Breast epithelium (tissue), 4 donors: ENCODE results near the gene C1QTNF8. TPM values are rescaled to one million over a fixed set of nuclear protein-coding genes. Genes with fewer than 3 reads are reported as not detected.

ENCODE experiments used
- DNase-seq, 2 donors: peaks; one replicate each; pipeline ENCODE4 v3.0.0-alpha.2; 2019; ENCODE audit warnings: low spot score in 2 of 2
- H3K27ac ChIP-seq, 2 donors: fragments of 200-600 bp; sonication (generic) in 1 of 2; one replicate each; pipeline ENCODE4 v1.5.1; 2016 to 2019; ENCODE audit warnings: mild to moderate bottlenecking in 1 of 2
- H3K27me3 ChIP-seq, 2 donors: fragments of 200-600 bp; sonication (generic) in 1 of 2; one replicate each; pipeline versions ENCODE4 v1.5.1 to v1.6.0; 2017 to 2019; ENCODE audit warnings: control low read depth in 1 of 2, mild to moderate bottlenecking in 1 of 2
- H3K36me3 ChIP-seq: fragments of 200-600 bp; one replicate; pipeline ENCODE4 v1.5.1; 2019
- H3K4me1 ChIP-seq, 2 donors: fragments of 200-600 bp; sonication (generic); one replicate each; pipeline ENCODE4 v1.5.1; 2016 to 2019; ENCODE audit warnings: control low read depth in 1 of 2
- H3K4me3 ChIP-seq, 3 donors: fragments of 200-600 bp; sonication (generic); 1 replicate in 2 of 3; 2 replicates in 1 of 3; pipeline ENCODE4 v1.5.1; 2016 to 2019; ENCODE audit warnings: mild to moderate bottlenecking in 3 of 3, moderate library complexity in 2 of 3
- H3K9me3 ChIP-seq, 2 donors: fragments of 200-600 bp; sonication (generic) in 1 of 2; one replicate each; pipeline ENCODE4 v1.5.1; 2016 to 2019; ENCODE audit warnings: control low read depth in 1 of 2
- CTCF ChIP-seq, 3 donors: fragments of 450-650 bp; IDR thresholded peaks; one replicate each; pipeline ENCODE4 v1.5.1; 2016 to 2017; ENCODE audit warnings: antibody characterized with exemption in 3 of 3, mild to moderate bottlenecking in 3 of 3, moderate library complexity in 3 of 3
- POLR2A ChIP-seq: fragments of 450-650 bp; IDR thresholded peaks from one replicate; pipeline ENCODE4 v1.6.1; 2016; ENCODE audit warnings: antibody characterized with exemption, mild to moderate bottlenecking, moderate library complexity
- POLR2AphosphoS5 ChIP-seq, 3 donors: sonication (generic); formaldehyde crosslinking; IDR thresholded peaks; one replicate each; pipeline ENCODE4 v1.6.1; 2017; ENCODE audit warnings: antibody characterized with exemption in 3 of 3
- intact Hi-C: fragments of 100-400 bp; cut with DNase I; formaldehyde crosslinking; loops from one replicate; pipeline ENCODE4 v1.15.1; 2023; ENCODE audit warnings: low total_unique reads
- total RNA-seq, 3 donors: library from RNA; depleted of rRNA; stranded (reverse); fragments of >200 nt; gene quantifications; one replicate each; pipeline ENCODE4 v1.1.0, GENCODE V29; 2016

Gene C1QTNF8
- total RNA-seq, 3 donors from 2014 or later: not detected

GRCh38 chr16:1061769-1062505, 34.1 kb downstream of the C1QTNF8 start:
- no peak overlapping the region for H3K27ac ChIP-seq
- no peak for TF ChIP-seq POLR2A
- TF ChIP-seq CTCF (IDR thresholded peaks at IDR 0.05): no peak
- no peak for TF ChIP-seq POLR2AphosphoS5 (IDR thresholded peaks at IDR 0.05)
- intact Hi-C loops: loop anchor here (1.0 to 10.0 kb wide), 2 partner anchors 18 to 393 kb away; no protein-coding TSS in a partner anchor
- no peaks in the 10 kb centered on the region for H3K36me3 ChIP-seq
- no peak overlapping the region for H3K4me3 ChIP-seq
- no peaks in the 10 kb centered on the region for H3K4me1 ChIP-seq
- peaks cover 4 to 19% of the 10 kb centered on the region in 2 donors for H3K9me3 ChIP-seq
- no peak for DNase-seq
- peaks cover 10 to 85% of the 10 kb centered on the region in 2 donors for H3K27me3 ChIP-seq

DNA sequence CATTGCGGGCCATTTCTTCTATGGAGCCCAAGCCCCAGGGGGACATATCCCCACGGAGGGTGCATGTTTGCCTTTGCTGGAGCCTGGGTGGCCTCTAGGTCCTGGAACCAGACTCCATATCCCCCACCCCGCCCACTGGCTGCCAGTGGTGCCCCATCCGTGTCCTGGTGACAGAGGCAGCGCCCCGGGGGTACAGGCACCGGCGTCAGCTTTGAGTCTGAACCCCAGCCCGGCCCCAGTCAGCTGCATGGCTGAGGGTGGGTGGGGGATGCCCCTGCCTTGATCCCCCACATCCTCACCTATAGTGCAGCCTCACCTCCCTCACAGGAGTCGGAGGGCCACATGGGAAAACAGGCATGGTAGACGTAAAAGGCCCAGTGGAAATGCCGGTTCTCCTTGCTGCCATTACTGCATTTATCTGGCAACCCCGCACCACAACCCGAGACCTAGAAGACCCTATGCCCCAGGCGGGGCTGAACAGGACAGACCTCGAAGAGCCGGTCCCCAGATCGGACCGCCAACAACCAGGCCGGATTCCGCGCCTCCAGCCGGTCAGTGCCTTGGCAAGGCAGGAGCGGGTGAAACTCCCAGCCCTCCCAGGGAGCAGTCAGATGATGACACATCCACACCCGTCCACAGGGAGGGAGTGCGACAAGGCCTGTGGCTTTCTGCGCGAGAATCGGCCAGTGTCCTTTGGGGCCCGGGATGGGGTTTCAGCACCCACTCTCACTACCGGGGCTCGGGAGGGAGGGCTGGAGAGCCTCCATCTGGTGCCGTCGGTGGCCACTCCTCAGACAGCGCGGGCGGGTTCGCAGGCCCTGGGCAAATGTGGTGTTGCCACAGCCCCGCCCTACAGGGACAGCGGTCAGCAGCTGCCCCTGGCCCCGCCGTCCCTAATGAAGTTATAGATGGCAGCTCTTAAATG, 35.4 kb downstream of the C1QTNF8 start:
- Histone ChIP-seq H3K9me3 (peaks cover 9 to 32% of the 10 kb centered on the region in 2 donors), H3K36me3 (no peaks in the 10 kb centered on the region), H3K27me3 (peaks cover 7 to 75% of the 10 kb centered on the region in 2 donors), H3K4me1 (no peaks in the 10 kb centered on the region), H3K4me3 (no peak overlapping the region), H3K27ac (no peak overlapping the region)
- TF ChIP-seq POLR2A (no peak), CTCF (IDR thresholded peaks at IDR 0.05) (no peak)
- intact Hi-C loops: loop anchor here (1.0 to 10.0 kb wide), 2 partner anchors 16 to 394 kb away; no protein-coding TSS in a partner anchor
- DNase-seq: no peak

DNA sequence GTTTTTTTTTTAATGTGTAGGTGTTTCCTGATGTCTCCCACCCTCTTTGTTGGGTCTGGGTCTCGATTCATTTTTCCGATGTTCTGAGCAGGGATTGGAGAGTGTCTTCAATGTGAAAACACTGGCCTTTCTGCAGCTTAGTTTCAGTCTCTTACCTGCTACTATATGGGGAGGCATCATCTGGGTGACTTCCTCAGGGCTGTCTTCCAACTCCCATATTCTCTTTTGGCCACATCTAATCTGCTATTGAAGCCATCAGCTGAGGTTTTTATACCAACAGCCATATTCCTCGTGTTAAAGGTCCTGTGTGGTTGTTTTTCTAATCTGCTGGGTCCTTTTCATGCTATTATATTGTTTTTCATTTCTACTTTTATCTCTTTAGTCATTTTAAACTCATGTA, 36.7 kb downstream of the C1QTNF8 start:
- TF ChIP-seq CTCF (IDR thresholded peaks at IDR 0.05) (no peak), POLR2AphosphoS5 (IDR thresholded peaks at IDR 0.05) (no peak), POLR2A (no peak)
- intact Hi-C loops: loop anchor here (5.0 kb wide), 1 partner anchor 247 kb away; no protein-coding TSS in a partner anchor
- H3K27ac ChIP-seq: no peak overlapping the region
- no peak for DNase-seq
- H3K9me3 ChIP-seq: peaks cover 9 to 34% of the 10 kb centered on the region in 2 donors
- no peak overlapping the region for H3K4me3 ChIP-seq
- H3K27me3 ChIP-seq: peaks cover 7 to 73% of the 10 kb centered on the region in 2 donors
- H3K4me1 ChIP-seq: no peaks in the 10 kb centered on the region
- H3K36me3 ChIP-seq: no peaks in the 10 kb centered on the region

GRCh38 chr16:1058216-1058615, 37.8 kb downstream of the C1QTNF8 start:
- peaks cover 7 to 72% of the 10 kb centered on the region in 2 donors for H3K27me3 ChIP-seq
- TF ChIP-seq POLR2AphosphoS5 (IDR thresholded peaks at IDR 0.05) (no peak), CTCF (IDR thresholded peaks at IDR 0.05) (no peak), POLR2A (no peak)
- intact Hi-C loops: loop anchor here (5.0 kb wide), 1 partner anchor 246 kb away; no protein-coding TSS in a partner anchor

More at GRCh38 chr16:1058216-1058615, 37.8 kb downstream of the C1QTNF8 start:
- Histone ChIP-seq H3K27ac (no peak overlapping the region), H3K9me3 (peaks cover 9 to 34% of the 10 kb centered on the region in 2 donors), H3K4me3 (no peak overlapping the region), H3K36me3 (no peaks in the 10 kb centered on the region), H3K4me1 (no peaks in the 10 kb centered on the region)
- no peak for DNase-seq
